GM18505 (cell line): ENCODE measurements around the gene USP7.
A peak's percentile ranks its signal among the peaks of the same experiment; 100 is the strongest.

Source experiments
- ATAC-seq: cut with Tn5 transposase; IDR thresholded peaks from one replicate; pipeline ENCODE4 v1.9.1; 2021; ENCODE audit not compliant: unreplicated experiment
- POLR2A ChIP-seq: IDR thresholded peaks from 4 replicates; pipeline ENCODE4 v1.6.1; 2011; ENCODE audit warnings: borderline replicate concordance; ENCODE audit not compliant: insufficient read depth, insufficient read length; ENCODE audit errors: extremely low read depth

The USP7 gene

GRCh38 chr16:8899709-8900317 is 63.9 kb downstream of the USP7 start:
- no peak for TF ChIP-seq POLR2A
- ATAC-seq = no peak

- TF ChIP-seq POLR2A = no peak
Observed at GRCh38 chr16:8898660-8899318, 64.9 kb downstream of the USP7 start.

GRCh38 chr16:8894736-8895334 is 68.9 kb downstream of the USP7 start:
- no peak for ATAC-seq
- no peak for TF ChIP-seq POLR2A

More at GRCh38 chr16:8898660-8899318, 64.9 kb downstream of the USP7 start:
- no peak for ATAC-seq

DNA sequence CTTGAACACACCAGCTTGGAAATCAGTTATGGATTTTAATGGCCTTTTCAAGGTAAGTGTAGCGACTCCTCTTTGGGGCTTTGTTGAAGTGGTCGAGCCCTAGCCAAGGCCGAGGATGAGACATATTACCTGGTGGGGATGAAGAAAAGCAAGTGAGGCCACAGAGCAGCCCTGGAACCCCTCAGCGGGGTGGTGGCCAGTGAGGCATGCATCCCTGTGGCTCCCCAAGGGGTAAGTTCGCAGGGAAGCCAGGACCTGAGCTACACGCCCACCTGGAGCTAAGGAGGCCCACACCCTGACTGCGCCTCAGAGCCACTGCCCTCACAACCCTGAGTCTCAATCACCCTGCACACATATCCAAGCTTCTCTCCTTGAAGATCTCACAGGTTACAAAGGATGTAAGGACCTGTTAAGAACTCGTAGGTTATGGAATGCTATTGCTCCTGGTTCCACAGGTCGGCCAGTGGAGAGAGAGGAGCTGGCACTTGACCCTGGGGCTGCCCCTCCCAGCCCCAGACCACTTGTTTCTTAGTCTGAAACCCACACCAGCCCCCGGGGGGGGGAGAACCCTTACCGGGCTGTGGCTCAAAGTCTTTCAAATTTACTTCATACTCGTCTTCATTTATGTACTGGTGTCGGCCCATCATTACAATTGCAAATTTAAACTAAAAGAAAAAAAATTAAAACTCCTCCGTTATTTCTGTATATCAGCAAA is 69.6 kb downstream of the USP7 start:
- no peak for ATAC-seq
- TF ChIP-seq POLR2A = peak; percentile 8

GRCh38 chr16:8893426-8893825 is 70.3 kb downstream of the USP7 start:
- no peak for ATAC-seq
- TF ChIP-seq POLR2A = no peak

DNA sequence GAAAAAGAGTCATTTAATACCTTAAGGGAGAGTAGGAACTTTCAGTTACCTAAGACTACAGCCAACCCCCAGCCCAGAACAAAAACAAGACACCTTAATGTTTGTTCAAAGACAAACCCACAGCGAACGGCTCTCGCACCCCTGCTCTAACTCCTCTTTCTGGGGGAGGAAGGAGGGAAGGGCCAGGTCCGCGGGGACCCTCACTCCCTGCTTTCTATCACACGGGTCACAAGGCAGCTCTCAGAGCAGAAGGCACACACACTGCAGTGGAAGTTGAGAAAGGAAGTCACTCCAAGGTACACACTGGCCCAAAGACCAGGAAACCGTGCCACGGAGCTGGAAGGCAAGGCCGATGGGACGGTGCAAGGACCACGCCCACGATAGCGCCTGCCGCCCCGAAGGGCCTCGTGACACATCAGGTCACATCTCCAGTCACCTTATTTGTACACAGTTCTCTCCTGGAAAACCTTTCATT is 71.6 kb downstream of the USP7 start:
- no peak for TF ChIP-seq POLR2A
- ATAC-seq = peak; percentile 23

DNA sequence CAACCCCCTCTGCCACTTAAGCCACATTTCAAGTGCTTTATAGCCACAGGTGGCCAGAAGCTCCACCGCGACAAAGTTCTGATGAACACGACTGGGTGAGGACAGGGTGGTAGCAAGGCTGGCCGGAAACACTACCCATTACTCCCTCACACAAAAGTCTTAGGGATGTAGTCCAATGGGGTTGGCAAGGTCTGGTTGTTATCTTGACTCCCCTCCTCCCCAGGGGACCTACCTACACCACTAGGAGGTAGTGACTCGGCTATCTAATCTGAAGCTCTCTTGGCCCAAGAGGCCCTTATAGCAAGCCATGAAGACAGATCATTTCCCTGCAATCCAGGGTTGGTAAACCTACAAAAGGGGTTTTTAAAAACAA is 73.2 kb downstream of the USP7 start:
- no peak for ATAC-seq
- TF ChIP-seq POLR2A = peak; percentile 29

DNA sequence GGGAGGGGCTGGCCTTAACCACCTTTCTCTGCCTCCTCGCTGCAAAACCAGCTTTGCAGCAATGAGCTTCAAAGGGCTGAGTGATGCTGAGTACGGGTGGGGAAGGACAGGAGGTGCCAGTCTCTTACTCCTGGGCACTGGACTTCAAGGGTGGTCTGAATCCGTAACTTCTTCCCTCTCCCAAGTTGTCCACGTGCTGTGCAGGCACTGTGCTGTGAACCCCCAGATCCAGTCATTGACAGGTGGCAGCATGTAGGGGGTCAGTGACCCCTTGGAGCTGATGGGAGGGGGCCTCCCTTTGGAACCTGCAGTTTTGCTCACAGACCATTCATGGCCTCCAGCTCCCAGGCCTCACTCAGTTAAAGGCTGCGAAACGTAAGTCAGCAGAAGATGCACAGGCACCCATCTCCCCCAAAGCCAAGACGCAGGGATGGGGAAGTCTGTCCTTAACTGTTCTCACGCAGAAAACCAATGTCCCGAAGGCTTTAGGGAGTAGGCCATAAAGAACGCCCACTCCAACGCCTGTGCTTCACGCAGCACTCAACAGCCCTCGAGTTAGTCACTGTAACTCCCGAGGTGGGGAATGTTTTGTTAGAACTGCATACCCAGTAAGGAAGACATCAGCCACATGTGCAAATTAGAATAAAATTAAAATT is 73.7 kb downstream of the USP7 start:
- no peak for ATAC-seq
- TF ChIP-seq POLR2A = no peak

- ATAC-seq = no peak
- TF ChIP-seq POLR2A = peak; percentile 22
Observed at GRCh38 chr16:8888951-8889892, 74.5 kb downstream of the USP7 start.

- ATAC-seq = no peak
- TF ChIP-seq POLR2A = no peak
Observed at GRCh38 chr16:8887952-8888560, 75.7 kb downstream of the USP7 start.

GRCh38 chr16:8887431-8887765 is 76.3 kb downstream of the USP7 start:
- no peak for ATAC-seq
- no peak for TF ChIP-seq POLR2A
